Mammary epithelial cell (primary cell): ENCODE results near the gene KDM6B.

Experiments used
- CTCF ChIP-seq, 2 donors: IDR thresholded peaks in 1 of 2; conservative IDR thresholded peaks in 1 of 2; 2 replicates each; pipeline ENCODE4 v1.5.1; 2011 to 2012; ENCODE audit warnings: inconsistent platforms in 2 of 2, low read length in 2 of 2, mild to moderate bottlenecking in 2 of 2, control low read depth in 1 of 2, low read depth in 1 of 2; ENCODE audit not compliant: insufficient read depth in 1 of 2; ENCODE audit errors: extremely low read depth in 1 of 2
- EZH2 ChIP-seq: IDR thresholded peaks from 2 replicates; pipeline ENCODE4 v1.6.1; 2012; ENCODE audit warnings: low read length, inconsistent platforms, borderline replicate concordance

- TF ChIP-seq CTCF (conservative IDR thresholded peaks at IDR 0.05 in 1 of 2, IDR thresholded peaks at IDR 0.05 in 1 of 2; ENCODE audit: extremely low read depth in 1 of 2, insufficient read depth in 1 of 2, low read depth in 1 of 2, low read length in 2 of 2) (peak in 1 of 2 donors; percentile 6), EZH2 (no peak)
Observed at GRCh38 chr17:7867881-7868329, 33.9 kb downstream of the KDM6B start.
